Measurements from ENCODE around the gene C1QTNF9. TPM values are rescaled to one million over a fixed set of nuclear protein-coding genes. Genes with fewer than 3 reads are reported as not detected.
"Not testable (repeated sequence)": the region's sequence is repeated elsewhere in the genome, so short reads cannot be mapped to it uniquely, and the experiment has no call there.

The C1QTNF9 gene, protein sequence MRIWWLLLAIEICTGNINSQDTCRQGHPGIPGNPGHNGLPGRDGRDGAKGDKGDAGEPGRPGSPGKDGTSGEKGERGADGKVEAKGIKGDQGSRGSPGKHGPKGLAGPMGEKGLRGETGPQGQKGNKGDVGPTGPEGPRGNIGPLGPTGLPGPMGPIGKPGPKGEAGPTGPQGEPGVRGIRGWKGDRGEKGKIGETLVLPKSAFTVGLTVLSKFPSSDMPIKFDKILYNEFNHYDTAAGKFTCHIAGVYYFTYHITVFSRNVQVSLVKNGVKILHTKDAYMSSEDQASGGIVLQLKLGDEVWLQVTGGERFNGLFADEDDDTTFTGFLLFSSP
- under 1 TPM in 4 of 6 experiments, not detected in 2; 0.11 to 0.21 (median 0.17) TPM for total RNA-seq
- long read RNA-seq = 0 reads

DNA sequence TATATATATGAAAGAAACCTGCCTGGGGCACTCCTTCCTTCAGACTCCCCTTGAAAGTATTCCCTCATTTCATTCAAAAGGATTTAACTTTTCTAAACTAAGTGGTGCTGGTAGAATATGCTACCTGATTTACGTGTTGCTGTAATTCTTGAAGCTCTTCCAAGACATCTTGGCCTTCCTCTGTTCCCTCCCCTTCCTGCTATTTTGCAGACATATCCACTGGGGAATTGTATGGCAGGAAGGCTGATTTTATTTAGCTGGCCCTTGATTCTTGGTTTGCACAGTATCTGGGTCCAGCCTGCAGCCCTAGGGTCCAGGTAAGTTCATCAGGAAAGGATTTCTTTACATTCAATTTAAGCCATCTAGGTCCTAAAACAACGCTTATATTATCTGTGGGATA, at the start of gene C1QTNF9:
C1QTNF9 (plus strand) TSS at position 281 of the 400 bp plus-strand sequence. CDS start 6,424 bp downstream, outside the sequence.
- intact Hi-C loops (cut with DNase I); DNase-seq; H3K36me3 ChIP-seq; H3K4me3 ChIP-seq; ATAC-seq; H3K27me3 ChIP-seq; H3K4me1 ChIP-seq; H3K27ac ChIP-seq; H3K9me3 ChIP-seq: not testable (repeated sequence)
- WGBS (ENCODE audit: insufficient coverage, low coverage, low lambda C conversion rate, missing lambda C conversion rate) = 75% methylated on average over 2 of the region's 2 CpGs

GRCh38 chr13:24261566-24261965, 47.8 kb upstream of the C1QTNF9 start:
- H3K27me3 ChIP-seq = no peaks in the 10 kb centered on the region
- intact Hi-C loops (cut with DNase I) = no loop called here
- no peak overlapping the region for H3K27ac ChIP-seq
- DNase-seq = no peak
- H3K4me1 ChIP-seq = peaks cover 0 to 29% (median 3%) of the 10 kb centered on the region in 4 donors
- H3K9me3 ChIP-seq = no peaks in the 10 kb centered on the region
- peaks cover 0 to 19% (median 0%) of the 10 kb centered on the region in 4 donors for H3K36me3 ChIP-seq
- WGBS (ENCODE audit: insufficient coverage, low coverage, low lambda C conversion rate, missing lambda C conversion rate) = 40% methylated on average over 3 of the region's 3 CpGs
- TF ChIP-seq, protein P1, sequence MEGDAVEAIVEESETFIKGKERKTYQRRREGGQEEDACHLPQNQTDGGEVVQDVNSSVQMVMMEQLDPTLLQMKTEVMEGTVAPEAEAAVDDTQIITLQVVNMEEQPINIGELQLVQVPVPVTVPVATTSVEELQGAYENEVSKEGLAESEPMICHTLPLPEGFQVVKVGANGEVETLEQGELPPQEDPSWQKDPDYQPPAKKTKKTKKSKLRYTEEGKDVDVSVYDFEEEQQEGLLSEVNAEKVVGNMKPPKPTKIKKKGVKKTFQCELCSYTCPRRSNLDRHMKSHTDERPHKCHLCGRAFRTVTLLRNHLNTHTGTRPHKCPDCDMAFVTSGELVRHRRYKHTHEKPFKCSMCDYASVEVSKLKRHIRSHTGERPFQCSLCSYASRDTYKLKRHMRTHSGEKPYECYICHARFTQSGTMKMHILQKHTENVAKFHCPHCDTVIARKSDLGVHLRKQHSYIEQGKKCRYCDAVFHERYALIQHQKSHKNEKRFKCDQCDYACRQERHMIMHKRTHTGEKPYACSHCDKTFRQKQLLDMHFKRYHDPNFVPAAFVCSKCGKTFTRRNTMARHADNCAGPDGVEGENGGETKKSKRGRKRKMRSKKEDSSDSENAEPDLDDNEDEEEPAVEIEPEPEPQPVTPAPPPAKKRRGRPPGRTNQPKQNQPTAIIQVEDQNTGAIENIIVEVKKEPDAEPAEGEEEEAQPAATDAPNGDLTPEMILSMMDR (IDR thresholded peaks at IDR 0.05) = no peak
- no peak for TF ChIP-seq POLR2A (IDR thresholded peaks at IDR 0.05)
- peak in 3 of 4 donors; percentile 27 to 48 (median 39) for ATAC-seq
- no peak overlapping the region for H3K4me3 ChIP-seq

GRCh38 chr13:24263632-24264031, 45.7 kb upstream of the C1QTNF9 start:
- H3K9me3 ChIP-seq = no peaks in the 10 kb centered on the region
- DNase-seq (no peak), ATAC-seq (peak; percentile 18 to 51 (median 40))
- no peak for TF ChIP-seq POLR2A (IDR thresholded peaks at IDR 0.05)
- TF ChIP-seq, protein P1 (IDR thresholded peaks at IDR 0.05) = no peak
- 12% methylated on average over 4 of the region's 4 CpGs for WGBS (ENCODE audit: insufficient coverage, low coverage, low lambda C conversion rate, missing lambda C conversion rate)
- no peaks in the 10 kb centered on the region for H3K27me3 ChIP-seq
- intact Hi-C loops (cut with DNase I) = no loop called here
- peaks cover 0 to 45% (median 9%) of the 10 kb centered on the region in 4 donors for H3K4me1 ChIP-seq
- peaks cover 0 to 7% (median 0%) of the 10 kb centered on the region in 4 donors for H3K36me3 ChIP-seq
- peak overlapping the region in 1 of 3 donors; percentile 20 for H3K27ac ChIP-seq
- H3K4me3 ChIP-seq = no peak overlapping the region

- DNase-seq (no peak), ATAC-seq (peak in 3 of 4 donors; percentile 30 to 45 (median 43))
- Histone ChIP-seq H3K4me3 (no peak overlapping the region), H3K36me3 (peaks cover 0 to 7% (median 0%) of the 10 kb centered on the region in 4 donors), H3K27ac (no peak overlapping the region), H3K9me3 (no peaks in the 10 kb centered on the region), H3K4me1 (peaks cover 0 to 59% (median 12%) of the 10 kb centered on the region in 4 donors), H3K27me3 (no peaks in the 10 kb centered on the region)
- intact Hi-C loops (cut with DNase I) = no loop called here
- TF ChIP-seq, protein P1 (IDR thresholded peaks at IDR 0.05) = no peak
- TF ChIP-seq POLR2A (IDR thresholded peaks at IDR 0.05) = no peak
- WGBS (ENCODE audit: insufficient coverage, low coverage, low lambda C conversion rate, missing lambda C conversion rate) = 59% methylated on average over 4 of the region's 8 CpGs
Observed at GRCh38 chr13:24264976-24265375, 44.4 kb upstream of the C1QTNF9 start.

DNA sequence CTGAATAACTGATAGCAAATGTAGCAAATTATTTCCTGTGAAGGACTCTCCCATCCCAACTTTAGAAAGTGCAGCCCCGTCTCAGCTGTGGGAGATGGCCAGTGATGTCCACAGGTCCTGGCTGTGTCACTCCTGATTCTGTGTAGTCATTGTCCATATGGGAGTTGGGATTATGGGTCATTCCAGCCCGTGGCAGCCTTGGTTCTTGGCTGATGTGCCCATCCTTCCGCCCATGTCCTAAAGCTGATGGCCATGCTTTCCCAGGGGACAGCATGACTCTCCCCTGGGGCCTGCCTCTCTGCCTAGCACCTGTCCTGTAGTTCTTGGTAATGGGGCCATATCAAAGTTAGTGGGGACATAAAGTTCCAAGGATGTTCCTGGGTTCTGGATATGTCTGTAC, 43.9 kb upstream of the C1QTNF9 start:
- H3K4me1 ChIP-seq = peaks cover 0 to 64% (median 15%) of the 10 kb centered on the region in 4 donors
- H3K9me3 ChIP-seq = no peaks in the 10 kb centered on the region
- H3K27ac ChIP-seq = no peak overlapping the region
- WGBS (ENCODE audit: insufficient coverage, low coverage, low lambda C conversion rate, missing lambda C conversion rate) = no CpG with 5 or more reads among the region's 3 CpGs
- TF ChIP-seq, protein P1 (IDR thresholded peaks at IDR 0.05) = no peak
- no peak for TF ChIP-seq POLR2A (IDR thresholded peaks at IDR 0.05)
- peaks cover 0 to 7% (median 0%) of the 10 kb centered on the region in 4 donors for H3K36me3 ChIP-seq
- no peak overlapping the region for H3K4me3 ChIP-seq
- DNase-seq = no peak
- ATAC-seq = no peak
- intact Hi-C loops (cut with DNase I) = no loop called here
- H3K27me3 ChIP-seq = no peaks in the 10 kb centered on the region

Data from right lobe of liver (tissue), 6 donors.